Hepatocyte (in vitro differentiated cells): ENCODE results near the gene CIITA. TPM values are rescaled to one million over a fixed set of nuclear protein-coding genes. Genes with fewer than 3 reads are reported as not detected.

Experiments
- DNase-seq: peaks from one replicate; pipeline ENCODE4 v3.0.0-alpha.2; 2016; ENCODE audit warnings: low spot score
- H2AFZ ChIP-seq: fragments of 200-600 bp; sonication (generic); 2 replicates; pipeline ENCODE4 v1.6.0; 2016; ENCODE audit warnings: antibody characterized with exemption, mild to moderate bottlenecking
- H3K27ac ChIP-seq: fragments of 200-600 bp; sonication (generic); 2 replicates; pipeline ENCODE4 v1.5.1; 2016; ENCODE audit warnings: mild to moderate bottlenecking
- H3K27me3 ChIP-seq: fragments of 200-600 bp; sonication (generic); 2 replicates; pipeline ENCODE4 v1.6.1; 2016
- H3K36me3 ChIP-seq: fragments of 200-600 bp; sonication (generic); replicated peaks from 2 replicates; pipeline ENCODE4 v1.5.1; 2016; ENCODE audit warnings: low read depth; ENCODE audit not compliant: insufficient read depth
- H3K4me1 ChIP-seq: fragments of 200-600 bp; sonication (generic); 2 replicates; pipeline ENCODE4 v1.5.1; 2016; ENCODE audit warnings: mild to moderate bottlenecking, moderate library complexity; ENCODE audit not compliant: insufficient read depth
- H3K4me2 ChIP-seq: fragments of 200-600 bp; sonication (generic); 2 replicates; pipeline ENCODE4 v1.6.0; 2016
- H3K4me3 ChIP-seq: fragments of 200-600 bp; sonication (generic); 2 replicates; pipeline ENCODE4 v1.5.1; 2016; ENCODE audit warnings: mild to moderate bottlenecking
- H3K79me2 ChIP-seq: fragments of 200-600 bp; sonication (generic); 2 replicates; pipeline ENCODE4 v1.6.0; 2017; ENCODE audit warnings: mild to moderate bottlenecking
- H3K9me2 ChIP-seq: fragments of 200-600 bp; sonication (generic); replicated peaks from 2 replicates; pipeline ENCODE4 v1.6.0; 2017; ENCODE audit warnings: mild to moderate bottlenecking; ENCODE audit not compliant: insufficient read depth
- H3K9me3 ChIP-seq: fragments of 200-600 bp; sonication (generic); 2 replicates; pipeline ENCODE4 v1.5.1; 2016; ENCODE audit warnings: low read depth, mild to moderate bottlenecking
- H4K20me1 ChIP-seq: fragments of 200-600 bp; sonication (generic); 2 replicates; pipeline ENCODE4 v1.6.0; 2016; ENCODE audit warnings: mild to moderate bottlenecking; ENCODE audit not compliant: insufficient read depth, poor library complexity, severe bottlenecking
- EZH2 ChIP-seq: fragments of 200-600 bp; sonication (generic); IDR thresholded peaks from 2 replicates; pipeline ENCODE4 v1.6.1; 2016; ENCODE audit warnings: antibody characterized with exemption, mild to moderate bottlenecking, borderline replicate concordance
- EZH2phosphoT487 ChIP-seq: fragments of 200-600 bp; sonication (generic); IDR thresholded peaks from one replicate; pipeline ENCODE4 v1.6.1; 2018; ENCODE audit warnings: antibody characterized with exemption, mild to moderate bottlenecking, low read depth, moderate library complexity; ENCODE audit not compliant: unreplicated experiment, severe bottlenecking
- WGBS: methylation state at CpG from one replicate; pipeline ENCODE4 v1.1.6; 2016; ENCODE audit warnings: low lambda C conversion rate; ENCODE audit errors: missing lambda C conversion rate; 5-methylcytosine and 5-hydroxymethylcytosine counted together
- polyA plus RNA-seq: library from polyadenylated mRNA; unstranded; fragments of >200 nt; fragmentation: Nextera tagmentation; extraction: Ambion mirVana; gene quantifications from 2 replicates; pipeline ENCODE4 v1.2.1, GENCODE V29; 2016
- total RNA-seq: library from RNA; depleted of rRNA; stranded (reverse); fragments of >200 nt; gene quantifications from 2 replicates; pipeline ENCODE4 v1.2.3, GENCODE V29; 2014
- TF ChIP-seq, protein P1 (sequence below): fragments of 200-600 bp; sonication (generic); IDR thresholded peaks from 2 replicates; pipeline ENCODE4 v1.5.1; 2016; ENCODE audit warnings: antibody characterized with exemption, mild to moderate bottlenecking; ENCODE audit not compliant: poor library complexity

The CIITA gene
- total and polyA plus RNA-seq, 2 experiments from 2014 or later, result 1.1 TPM; not detected in 1

- TF ChIP-seq, protein P1, sequence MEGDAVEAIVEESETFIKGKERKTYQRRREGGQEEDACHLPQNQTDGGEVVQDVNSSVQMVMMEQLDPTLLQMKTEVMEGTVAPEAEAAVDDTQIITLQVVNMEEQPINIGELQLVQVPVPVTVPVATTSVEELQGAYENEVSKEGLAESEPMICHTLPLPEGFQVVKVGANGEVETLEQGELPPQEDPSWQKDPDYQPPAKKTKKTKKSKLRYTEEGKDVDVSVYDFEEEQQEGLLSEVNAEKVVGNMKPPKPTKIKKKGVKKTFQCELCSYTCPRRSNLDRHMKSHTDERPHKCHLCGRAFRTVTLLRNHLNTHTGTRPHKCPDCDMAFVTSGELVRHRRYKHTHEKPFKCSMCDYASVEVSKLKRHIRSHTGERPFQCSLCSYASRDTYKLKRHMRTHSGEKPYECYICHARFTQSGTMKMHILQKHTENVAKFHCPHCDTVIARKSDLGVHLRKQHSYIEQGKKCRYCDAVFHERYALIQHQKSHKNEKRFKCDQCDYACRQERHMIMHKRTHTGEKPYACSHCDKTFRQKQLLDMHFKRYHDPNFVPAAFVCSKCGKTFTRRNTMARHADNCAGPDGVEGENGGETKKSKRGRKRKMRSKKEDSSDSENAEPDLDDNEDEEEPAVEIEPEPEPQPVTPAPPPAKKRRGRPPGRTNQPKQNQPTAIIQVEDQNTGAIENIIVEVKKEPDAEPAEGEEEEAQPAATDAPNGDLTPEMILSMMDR, result no peak
- TF ChIP-seq EZH2, result no peak
- TF ChIP-seq EZH2phosphoT487, result no peak
- DNase-seq, result no peak
- no peaks in the 10 kb centered on the region for H3K4me1 ChIP-seq
- no peaks in the 10 kb centered on the region for H3K27me3 ChIP-seq
- H3K4me3 ChIP-seq, result no peak overlapping the region
- no peak overlapping the region for H3K27ac ChIP-seq
- no peaks in the 10 kb centered on the region for H4K20me1 ChIP-seq
- WGBS, result 96% methylated on average over 15 of the region's 15 CpGs
- H3K4me2 ChIP-seq, result no peak overlapping the region
- H3K9me3 ChIP-seq, result no peaks in the 10 kb centered on the region
- no peaks in the 10 kb centered on the region for H3K9me2 ChIP-seq
- H3K79me2 ChIP-seq, result no peaks in the 10 kb centered on the region
- no peak overlapping the region for H2AFZ ChIP-seq
- H3K36me3 ChIP-seq, result no peaks in the 10 kb centered on the region
These were observed 43.9 kb downstream of the CIITA start for GRCh38 chr16:10920726-10921427.

DNA sequence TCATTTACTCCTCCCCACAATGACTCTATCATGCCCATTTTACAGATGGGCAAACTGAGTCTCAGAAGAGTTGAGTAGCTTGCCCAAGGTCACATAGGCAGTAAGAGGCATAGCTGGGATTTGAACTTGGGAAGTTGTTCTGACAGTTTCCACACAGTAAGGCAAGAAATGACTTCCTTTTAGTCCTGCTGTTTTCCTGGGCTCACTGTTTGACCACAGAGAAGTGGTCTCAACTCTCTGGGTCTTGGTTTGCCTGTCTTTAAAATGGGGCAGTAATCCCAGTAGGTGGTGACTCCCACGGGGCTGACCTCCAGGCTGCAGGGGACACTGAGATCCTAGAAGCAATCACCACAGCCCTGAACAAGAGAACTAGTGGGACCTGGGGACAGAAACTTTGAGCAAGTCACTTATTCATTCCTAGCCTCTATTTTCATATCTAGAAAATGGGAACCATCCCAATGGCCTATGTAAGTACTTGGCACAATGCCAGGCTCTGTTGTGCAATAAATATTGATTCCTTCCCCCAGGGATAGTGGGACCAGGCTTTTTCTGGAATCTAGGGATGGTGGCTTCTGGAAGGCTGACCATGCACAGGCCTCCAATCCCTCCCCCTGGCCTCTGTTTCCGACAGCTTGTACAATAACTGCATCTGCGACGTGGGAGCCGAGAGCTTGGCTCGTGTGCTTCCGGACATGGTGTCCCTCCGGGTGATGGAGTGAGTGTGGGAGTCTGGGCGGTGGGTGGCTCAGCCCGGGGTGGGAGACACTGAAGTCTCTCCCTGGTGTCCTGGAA is 44.7 kb downstream of the CIITA start:
- H3K79me2 ChIP-seq, result no peaks in the 10 kb centered on the region
- 93% methylated on average over 10 of the region's 10 CpGs for WGBS
- TF ChIP-seq EZH2phosphoT487 (no peak), EZH2 (no peak)
- TF ChIP-seq, protein P1, result no peak
- no peak overlapping the region for H3K4me2 ChIP-seq
- no peaks in the 10 kb centered on the region for H3K9me2 ChIP-seq
- no peaks in the 10 kb centered on the region for H3K36me3 ChIP-seq
- no peaks in the 10 kb centered on the region for H4K20me1 ChIP-seq
- H3K4me1 ChIP-seq, result no peaks in the 10 kb centered on the region
- no peak for DNase-seq
- no peak overlapping the region for H3K4me3 ChIP-seq
- no peaks in the 10 kb centered on the region for H3K9me3 ChIP-seq
- H3K27ac ChIP-seq, result no peak overlapping the region
- H2AFZ ChIP-seq, result no peak overlapping the region
- no peaks in the 10 kb centered on the region for H3K27me3 ChIP-seq

DNA sequence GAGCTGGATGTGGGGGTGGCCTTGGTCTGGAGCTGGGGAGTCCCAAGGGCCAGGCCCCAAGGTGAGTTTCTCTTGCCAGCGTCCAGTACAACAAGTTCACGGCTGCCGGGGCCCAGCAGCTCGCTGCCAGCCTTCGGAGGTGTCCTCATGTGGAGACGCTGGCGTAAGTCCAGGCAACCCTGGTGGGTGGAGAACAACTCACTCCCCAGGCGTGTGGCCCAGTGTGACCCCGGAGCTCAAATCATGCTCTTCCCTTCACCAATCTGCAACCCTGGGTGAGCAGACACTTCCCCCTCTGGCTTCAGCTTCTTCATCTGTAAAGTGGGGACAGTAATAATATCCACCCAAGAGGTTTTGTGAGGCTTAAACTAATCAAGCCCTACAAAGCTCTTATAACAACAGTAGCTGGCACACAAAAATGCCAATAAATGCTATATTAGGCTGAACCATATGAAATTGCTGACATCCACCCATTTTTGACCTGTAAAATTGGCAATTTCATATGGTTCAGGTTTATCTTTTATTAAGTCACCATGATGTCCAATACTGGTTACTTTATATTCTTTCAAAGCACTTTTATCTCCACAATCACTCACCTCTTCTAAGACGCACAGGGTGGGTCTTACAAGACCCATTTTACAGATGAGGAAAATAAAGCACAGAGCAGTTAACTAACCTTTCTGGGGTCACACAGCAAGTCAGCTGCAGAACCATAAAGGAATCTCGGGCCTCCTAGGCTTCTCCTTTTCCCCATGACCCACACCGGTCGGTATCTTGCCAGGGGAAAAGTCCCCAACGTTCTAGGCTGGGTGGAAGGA is 45.5 kb downstream of the CIITA start:
- TF ChIP-seq EZH2phosphoT487 (no peak), EZH2 (no peak)
- TF ChIP-seq, protein P1, result no peak
- no peak overlapping the region for H2AFZ ChIP-seq
- no peak for DNase-seq
- H3K9me2 ChIP-seq, result no peaks in the 10 kb centered on the region
- no peak overlapping the region for H3K4me2 ChIP-seq
- H3K27me3 ChIP-seq, result no peaks in the 10 kb centered on the region
- no peaks in the 10 kb centered on the region for H3K36me3 ChIP-seq
- peaks cover 3% of the 10 kb centered on the region for H4K20me1 ChIP-seq
- WGBS, result 96% methylated on average over 13 of the region's 14 CpGs
- no peaks in the 10 kb centered on the region for H3K4me1 ChIP-seq
- H3K4me3 ChIP-seq, result no peak overlapping the region
- no peaks in the 10 kb centered on the region for H3K9me3 ChIP-seq
- H3K79me2 ChIP-seq, result no peaks in the 10 kb centered on the region
- no peak overlapping the region for H3K27ac ChIP-seq
